Measurements from ENCODE around the gene CRTC3.
A peak's percentile ranks its signal among the peaks of the same experiment; 100 is the strongest.
"Not testable (repeated sequence)": the region's sequence is repeated elsewhere in the genome, so short reads cannot be mapped to it uniquely, and the experiment has no call there.

The CRTC3 gene, protein sequence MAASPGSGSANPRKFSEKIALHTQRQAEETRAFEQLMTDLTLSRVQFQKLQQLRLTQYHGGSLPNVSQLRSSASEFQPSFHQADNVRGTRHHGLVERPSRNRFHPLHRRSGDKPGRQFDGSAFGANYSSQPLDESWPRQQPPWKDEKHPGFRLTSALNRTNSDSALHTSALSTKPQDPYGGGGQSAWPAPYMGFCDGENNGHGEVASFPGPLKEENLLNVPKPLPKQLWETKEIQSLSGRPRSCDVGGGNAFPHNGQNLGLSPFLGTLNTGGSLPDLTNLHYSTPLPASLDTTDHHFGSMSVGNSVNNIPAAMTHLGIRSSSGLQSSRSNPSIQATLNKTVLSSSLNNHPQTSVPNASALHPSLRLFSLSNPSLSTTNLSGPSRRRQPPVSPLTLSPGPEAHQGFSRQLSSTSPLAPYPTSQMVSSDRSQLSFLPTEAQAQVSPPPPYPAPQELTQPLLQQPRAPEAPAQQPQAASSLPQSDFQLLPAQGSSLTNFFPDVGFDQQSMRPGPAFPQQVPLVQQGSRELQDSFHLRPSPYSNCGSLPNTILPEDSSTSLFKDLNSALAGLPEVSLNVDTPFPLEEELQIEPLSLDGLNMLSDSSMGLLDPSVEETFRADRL

GRCh38 chr15:90529371-90530249 lies at the start of gene CRTC3:
CRTC3 (plus strand) TSS chr15:90529923; CDS start chr15:90530072, 149 bp downstream.
- no peak for DNase-seq (ENCODE audit: low read depth)

DNA sequence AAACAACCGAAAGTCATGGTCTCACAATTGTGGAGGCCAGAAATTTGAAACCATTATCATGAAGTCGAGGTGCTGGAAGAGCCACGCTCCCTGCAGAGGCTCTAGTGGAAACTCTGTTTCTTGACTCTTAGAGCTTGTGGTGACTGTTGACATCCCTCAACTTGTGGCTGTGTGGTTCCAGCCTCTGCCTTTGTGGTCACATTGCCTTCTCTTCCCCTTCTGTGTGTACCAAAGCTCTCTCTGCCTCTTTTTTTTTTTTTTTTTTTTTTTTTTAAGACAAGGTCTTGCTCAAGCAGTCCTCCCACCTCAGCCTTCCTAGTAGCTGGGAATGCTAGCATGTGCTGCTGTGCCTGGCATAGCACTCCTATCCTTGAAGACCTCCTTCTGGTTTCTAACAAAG lies 48.7 kb upstream of the CRTC3 start:
- no peak for DNase-seq (ENCODE audit: low read depth)

DNA sequence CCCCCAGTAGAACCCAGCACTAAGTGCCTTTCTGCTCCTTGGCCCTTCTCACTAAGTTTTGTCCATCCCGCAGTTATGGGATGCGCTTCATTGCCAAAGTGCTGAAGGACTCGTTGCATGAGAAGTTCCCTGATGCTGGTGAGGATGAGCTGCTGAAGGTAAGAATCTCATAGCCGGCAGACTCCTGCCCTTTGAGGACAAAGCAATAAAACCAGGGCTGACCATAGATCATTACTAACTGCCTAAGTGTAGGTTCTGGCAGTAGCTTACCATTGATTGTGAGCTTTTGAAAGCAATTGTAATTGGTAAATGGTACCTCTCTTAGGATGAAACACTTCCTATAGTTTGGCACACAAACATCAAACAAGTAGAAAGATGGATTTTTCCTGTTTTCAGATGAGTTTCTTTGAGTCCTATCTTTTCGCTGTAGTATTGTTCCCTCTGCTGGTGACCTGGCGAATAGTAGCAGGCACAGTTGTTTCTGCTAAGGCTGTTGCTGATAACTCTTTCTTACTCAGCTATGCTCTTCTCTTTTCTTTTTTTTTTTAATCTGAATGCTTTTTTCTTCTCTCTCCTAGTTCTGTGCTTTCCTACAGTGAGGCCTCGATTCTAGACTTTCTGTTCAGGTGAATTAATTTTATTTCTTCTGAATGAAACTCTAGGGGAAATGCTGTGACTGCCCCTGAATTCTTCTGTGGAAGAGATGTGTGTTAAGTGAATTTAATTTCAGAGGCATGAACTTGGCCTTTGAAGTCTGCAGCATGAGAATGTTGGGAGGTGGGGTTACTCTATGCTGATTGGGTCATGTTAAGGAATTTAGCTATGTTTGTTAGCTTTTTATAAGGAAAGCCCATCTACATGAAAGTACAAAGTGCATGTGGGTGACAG lies 47.4 kb upstream of the CRTC3 start:
- DNase-seq (ENCODE audit: low read depth), result no peak

- no peak for DNase-seq (ENCODE audit: low read depth)
Observed at GRCh38 chr15:90483012-90483307, 46.8 kb upstream of the CRTC3 start.

GRCh38 chr15:90483637-90484036 lies 46.1 kb upstream of the CRTC3 start:
- no peak for DNase-seq (ENCODE audit: low read depth)

GRCh38 chr15:90487186-90487585 lies 42.5 kb upstream of the CRTC3 start:
- no peak for DNase-seq (ENCODE audit: low read depth)

DNA sequence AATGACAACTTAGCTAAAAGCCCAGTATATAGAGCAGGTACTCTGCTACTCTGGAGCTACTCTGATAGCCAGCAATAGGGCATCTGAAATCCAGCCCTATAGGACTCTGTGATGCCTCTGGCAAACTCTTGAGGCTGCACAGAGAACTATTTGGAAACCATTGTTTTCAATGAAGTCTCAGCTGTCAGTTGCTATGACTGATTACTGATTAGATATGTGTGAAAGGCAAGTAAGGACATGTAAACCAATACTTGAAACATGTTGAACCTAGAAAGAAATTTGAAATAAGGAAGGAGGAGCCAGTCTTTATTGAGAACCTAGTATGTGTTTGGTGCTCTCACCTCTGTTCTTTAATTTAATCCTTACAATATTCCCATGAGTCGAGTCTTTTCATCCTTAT lies 40.2 kb upstream of the CRTC3 start:
- DNase-seq (ENCODE audit: low read depth), result no peak

- no peak for DNase-seq (ENCODE audit: low read depth)
Observed at GRCh38 chr15:90489944-90490343, 39.8 kb upstream of the CRTC3 start.

DNA sequence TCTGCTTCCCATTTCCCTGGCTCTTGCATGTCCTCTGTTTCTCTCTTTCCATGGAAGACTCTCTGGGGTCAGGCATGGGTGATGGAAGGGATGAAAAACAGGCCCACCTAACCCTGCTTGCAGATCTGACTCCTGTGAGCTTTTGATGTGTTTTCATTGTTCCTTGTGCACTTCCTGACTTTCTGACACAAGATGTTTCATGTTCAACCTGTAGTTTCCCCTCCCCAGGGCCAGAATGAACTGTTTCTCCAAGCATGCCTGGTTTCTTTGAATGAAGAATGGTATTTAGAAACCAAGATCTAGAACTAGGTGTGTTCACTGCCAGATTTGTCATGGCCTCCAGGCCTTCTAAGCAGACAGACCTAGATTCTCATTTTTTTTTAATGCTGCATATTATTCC lies 36.1 kb upstream of the CRTC3 start:
- no peak for DNase-seq (ENCODE audit: low read depth)

- DNase-seq (ENCODE audit: low read depth), result no peak
Observed at GRCh38 chr15:90495067-90495466, 34.7 kb upstream of the CRTC3 start.

- no peak for DNase-seq (ENCODE audit: low read depth)
Observed at GRCh38 chr15:90496791-90497190, 32.9 kb upstream of the CRTC3 start.

DNA sequence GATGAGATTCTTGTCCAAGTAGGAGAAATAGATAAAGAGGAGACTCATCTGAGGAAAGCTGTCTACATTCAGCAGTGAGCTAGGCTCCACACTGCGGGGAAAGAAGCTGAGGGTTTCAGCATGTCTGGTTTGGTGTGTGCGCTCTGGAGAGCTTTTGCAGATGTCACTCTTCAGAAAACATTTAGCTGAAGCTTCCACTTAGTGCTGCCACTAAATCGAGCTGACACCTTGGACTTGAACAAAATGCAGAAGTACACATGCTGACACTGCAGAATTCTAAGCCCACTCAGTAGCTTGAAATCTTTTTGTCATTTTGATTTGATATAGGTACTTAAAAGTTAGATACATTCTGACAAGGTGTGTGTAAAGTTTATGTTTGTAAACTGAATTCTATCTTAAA lies 32.3 kb upstream of the CRTC3 start:
- DNase-seq (ENCODE audit: low read depth), result no peak

DNA sequence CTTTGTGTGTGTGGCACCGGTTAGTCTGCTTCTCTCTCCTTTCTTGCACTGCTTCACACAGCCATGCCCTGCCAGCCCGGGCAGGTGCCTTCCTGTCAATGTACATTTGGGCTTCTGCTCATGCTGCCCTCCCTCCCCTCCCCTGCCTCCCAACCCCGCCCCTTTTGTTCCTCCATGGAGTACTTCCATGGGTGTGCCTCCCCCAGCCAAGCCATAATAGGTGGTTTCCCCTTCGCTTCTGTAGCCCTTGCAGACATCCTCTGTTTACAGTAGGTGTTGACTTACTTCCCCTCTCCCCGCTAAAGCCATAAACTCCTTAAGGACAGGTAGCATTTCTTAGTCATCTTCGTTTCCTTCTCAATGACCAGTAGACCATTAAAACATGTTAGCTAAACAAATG lies 31.8 kb upstream of the CRTC3 start:
- DNase-seq (ENCODE audit: low read depth), result no peak

- no peak for DNase-seq (ENCODE audit: low read depth)
Observed at GRCh38 chr15:90500171-90500570, 29.6 kb upstream of the CRTC3 start.

DNA sequence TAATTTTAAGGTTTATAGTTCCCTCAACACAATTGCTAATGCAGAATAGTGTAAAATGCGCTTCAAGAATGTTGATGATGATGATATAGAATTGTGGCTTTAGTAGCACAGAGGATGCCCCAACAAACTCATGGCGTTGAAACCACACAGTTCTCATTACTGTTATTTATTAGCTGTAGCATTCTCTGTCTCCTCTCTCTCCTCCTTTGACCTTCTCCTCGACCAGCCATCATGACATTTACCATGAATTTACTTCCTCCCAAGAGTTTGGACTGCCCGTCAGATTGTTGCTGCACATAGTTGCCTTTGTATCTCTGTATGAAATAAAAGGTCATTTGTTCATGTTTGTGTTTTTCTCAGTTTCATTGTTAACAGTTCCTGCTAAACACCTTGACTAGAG lies 27.8 kb upstream of the CRTC3 start:
- DNase-seq (ENCODE audit: low read depth), result no peak

DNA sequence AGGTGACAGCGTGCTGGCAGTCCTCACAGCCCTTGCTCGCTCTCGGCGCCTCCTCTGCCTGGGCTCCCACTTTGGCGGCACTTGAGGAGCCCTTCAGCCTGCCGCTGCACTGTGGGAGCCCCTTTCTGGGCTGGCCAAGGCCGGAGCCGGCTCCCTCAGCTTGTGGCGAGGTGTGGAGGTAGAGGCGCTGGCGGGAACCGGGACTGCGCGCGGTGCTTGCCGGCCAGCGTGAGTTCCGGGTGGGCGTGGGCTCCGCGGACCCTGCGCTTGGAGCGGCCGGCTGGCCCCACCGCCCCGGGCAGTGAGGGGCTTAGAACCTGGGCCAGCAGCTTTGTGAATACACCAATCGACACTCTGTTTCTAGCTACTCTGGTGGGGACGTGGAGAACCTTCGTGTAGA lies 18.9 kb upstream of the CRTC3 start:
- not testable (repeated sequence) for DNase-seq (ENCODE audit: low read depth)

DNA sequence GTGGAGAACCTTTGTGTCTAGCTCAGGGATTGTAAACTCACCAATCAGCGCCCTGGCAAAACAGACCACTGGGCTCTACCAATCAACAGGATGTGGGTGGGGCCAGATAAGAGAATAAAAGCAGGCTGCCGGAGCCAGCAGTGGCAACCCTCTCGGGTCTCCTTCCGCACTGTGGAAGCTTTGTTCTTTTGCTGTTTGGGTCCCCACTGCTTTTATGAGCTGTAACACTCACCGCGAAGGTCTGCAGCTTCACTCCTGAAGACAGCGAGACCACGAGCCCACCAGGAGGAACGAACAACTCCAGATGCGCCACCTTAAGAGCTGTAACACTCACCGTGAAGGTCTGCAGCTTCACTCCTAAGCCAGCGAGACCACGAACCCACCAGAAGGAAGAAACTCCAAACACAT lies 18.5 kb upstream of the CRTC3 start:
- DNase-seq (ENCODE audit: low read depth), result not testable (repeated sequence)

DNA sequence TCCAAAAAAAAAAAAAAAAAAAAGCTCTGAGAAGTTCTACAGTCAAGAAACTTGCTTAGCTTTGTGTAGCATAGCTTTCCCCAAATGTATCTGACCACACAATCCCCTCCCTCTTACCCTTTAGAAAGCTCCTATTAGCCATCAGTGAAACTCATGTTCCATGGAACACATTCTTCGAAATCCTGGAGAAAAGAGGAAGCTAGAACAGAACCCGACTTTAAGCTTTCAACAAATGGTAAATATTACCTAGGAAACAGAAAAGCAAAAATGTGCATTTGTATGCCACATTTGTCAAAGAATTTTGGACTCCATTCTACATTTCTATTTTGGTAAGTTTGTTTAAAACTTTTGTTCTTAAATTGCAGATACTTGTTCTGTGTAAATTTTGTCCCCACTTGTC lies 17.4 kb upstream of the CRTC3 start:
- no peak for DNase-seq (ENCODE audit: low read depth)

DNA sequence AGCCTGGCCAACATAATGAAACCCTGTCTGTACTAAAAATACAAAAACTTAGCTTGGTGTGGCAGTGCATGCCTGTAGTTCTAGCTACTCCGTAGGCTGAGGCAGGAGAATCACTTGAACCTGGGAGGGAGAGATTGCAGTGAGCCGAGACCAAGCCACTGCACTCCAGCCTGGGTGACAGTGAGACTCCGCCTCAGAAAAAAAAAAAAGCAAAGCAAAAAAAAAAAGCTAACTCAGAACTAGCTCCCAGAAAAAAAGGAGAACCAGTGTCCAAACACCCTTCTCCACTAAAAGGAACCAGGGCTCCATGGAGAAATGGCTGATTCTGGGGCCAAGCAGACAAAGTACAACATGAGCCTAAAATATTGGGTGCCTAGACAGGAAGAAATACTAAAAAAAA lies 16.7 kb upstream of the CRTC3 start:
- no peak for DNase-seq (ENCODE audit: low read depth)

- DNase-seq (ENCODE audit: low read depth), result no peak
Observed at GRCh38 chr15:90513448-90513847, 16.3 kb upstream of the CRTC3 start.

- DNase-seq (ENCODE audit: low read depth), result not testable (repeated sequence)
Observed at GRCh38 chr15:90513893-90514292, 15.8 kb upstream of the CRTC3 start.

GRCh38 chr15:90519688-90520087 lies 10.0 kb upstream of the CRTC3 start:
- DNase-seq (ENCODE audit: low read depth), result peak; percentile 15

All from non-pigmented ciliary epithelial cell (primary cell).